ENCODE data around the gene SORT1.
A peak's percentile ranks its signal among the peaks of the same experiment; 100 is the strongest.
"Not testable (repeated sequence)": the region's sequence is repeated elsewhere in the genome, so short reads cannot be mapped to it uniquely, and the experiment has no call there.

The SORT1 gene

GRCh38 chr1:109379422-109379821, 18.3 kb downstream of the SORT1 start:
- DNase-seq = no peak

GRCh38 chr1:109377698-109378097, 20.0 kb downstream of the SORT1 start:
- no peak for DNase-seq

GRCh38 chr1:109373696-109374095, 24.0 kb downstream of the SORT1 start:
- not testable (repeated sequence) for DNase-seq

- no peak for DNase-seq
These were observed 24.6 kb downstream of the SORT1 start for GRCh38 chr1:109373126-109373525.

GRCh38 chr1:109372281-109372680, 25.4 kb downstream of the SORT1 start:
- DNase-seq = no peak

GRCh38 chr1:109371341-109371739, 26.4 kb downstream of the SORT1 start:
- peak; percentile 9 to 24 for DNase-seq

- no peak for DNase-seq
These were observed 26.9 kb downstream of the SORT1 start for GRCh38 chr1:109370712-109371340.

- no peak for DNase-seq
These were observed 28.5 kb downstream of the SORT1 start for GRCh38 chr1:109369167-109369746.

- no peak for DNase-seq
These were observed 29.3 kb downstream of the SORT1 start for GRCh38 chr1:109368464-109368863.

GRCh38 chr1:109367626-109368025, 30.1 kb downstream of the SORT1 start:
- no peak for DNase-seq

- no peak for DNase-seq
These were observed 32.0 kb downstream of the SORT1 start for GRCh38 chr1:109365642-109366204.

GRCh38 chr1:109361649-109362048, 36.1 kb downstream of the SORT1 start:
- no peak for DNase-seq

- DNase-seq = no peak
These were observed 36.6 kb downstream of the SORT1 start for GRCh38 chr1:109361069-109361468.

- DNase-seq = no peak
These were observed 40.1 kb downstream of the SORT1 start for GRCh38 chr1:109357616-109358015.

- DNase-seq = no peak
These were observed 40.8 kb downstream of the SORT1 start for GRCh38 chr1:109356915-109357314.

GRCh38 chr1:109356505-109356904, 41.2 kb downstream of the SORT1 start:
- no peak for DNase-seq

GRCh38 chr1:109354929-109355328, 42.8 kb downstream of the SORT1 start:
- DNase-seq = no peak

- no peak for DNase-seq
These were observed 46.3 kb downstream of the SORT1 start for GRCh38 chr1:109351457-109351856.

GRCh38 chr1:109350655-109351054, 47.1 kb downstream of the SORT1 start:
- no peak for DNase-seq

GRCh38 chr1:109350182-109350581, 47.5 kb downstream of the SORT1 start:
- DNase-seq = no peak

- no peak for DNase-seq
These were observed 50.2 kb downstream of the SORT1 start for GRCh38 chr1:109347511-109347910.

- no peak for DNase-seq
These were observed 55.5 kb downstream of the SORT1 start for GRCh38 chr1:109341944-109342930.

- no peak for DNase-seq
These were observed 59.1 kb downstream of the SORT1 start for GRCh38 chr1:109338608-109339007.
